Keratinocyte (primary cell): Measurements from ENCODE around the gene ZNF571.

Experiments used
- CTCF ChIP-seq, 3 experiments: IDR thresholded peaks in 1 of 3; conservative IDR thresholded peaks in 1 of 3; optimal IDR thresholded peaks in 1 of 3; 2 replicates in 2 of 3; 3 replicates in 1 of 3; pipeline versions ENCODE3 to v1.5.1; 2011; ENCODE audit warnings: low read length in 3 of 3, mild to moderate bottlenecking in 3 of 3, moderate library complexity in 2 of 3, control low read depth in 1 of 3, inconsistent platforms in 1 of 3; ENCODE audit not compliant: insufficient read depth in 2 of 3; ENCODE audit errors: extremely low read depth in 1 of 3
- EZH2 ChIP-seq: IDR thresholded peaks from one replicate; pipeline ENCODE4 v1.6.1; 2012; ENCODE audit warnings: inconsistent platforms, mild to moderate bottlenecking, low read length, moderate library complexity

- TF ChIP-seq CTCF (optimal IDR thresholded peaks at IDR 0.05 in 1 of 3, IDR thresholded peaks at IDR 0.05 in 1 of 3, conservative IDR thresholded peaks at IDR 0.05 in 1 of 3; ENCODE audit: extremely low read depth in 1 of 3, insufficient read depth in 2 of 3, low read length in 3 of 3) (no peak), EZH2 (no peak)
Measured at GRCh38 chr19:37565370-37565669, 29.3 kb downstream of the ZNF571 start.
